NB4 (cell line): ENCODE measurements around the gene BST1.

Experiments used
- DNase-seq: peaks from one replicate; pipeline ENCODE4 v3.0.0; 2010; ENCODE audit warnings: low read depth
- H3K4me3 ChIP-seq: one replicate; pipeline ENCODE4 v1.5.1; 2011; ENCODE audit warnings: mild to moderate bottlenecking, low read depth, low read length, moderate library complexity
- MYC ChIP-seq: IDR thresholded peaks from 2 replicates; pipeline ENCODE4 v1.6.1; 2011; ENCODE audit warnings: low read depth, low read length
- POLR2A ChIP-seq: IDR thresholded peaks from 2 replicates; pipeline ENCODE4 v1.6.1; 2011; ENCODE audit warnings: mild to moderate bottlenecking; ENCODE audit not compliant: insufficient read length; ENCODE audit errors: extremely low read depth
- TF ChIP-seq, protein P1 (sequence below): IDR thresholded peaks from 2 replicates; pipeline ENCODE4 v1.6.1; 2011; ENCODE audit warnings: low read depth, low read length
- TF ChIP-seq, protein P2 (sequence below): IDR thresholded peaks from one replicate; pipeline ENCODE4 v1.5.1; 2012; ENCODE audit warnings: low read depth, low read length

BST1 gene

GRCh38 chr4:15681067-15681371 lies 21.8 kb upstream of the BST1 start:
- DNase-seq, result no peak
- peak overlapping the region; percentile 90 for H3K4me3 ChIP-seq
- TF ChIP-seq POLR2A (no peak), MYC (no peak)
- TF ChIP-seq, protein P1, sequence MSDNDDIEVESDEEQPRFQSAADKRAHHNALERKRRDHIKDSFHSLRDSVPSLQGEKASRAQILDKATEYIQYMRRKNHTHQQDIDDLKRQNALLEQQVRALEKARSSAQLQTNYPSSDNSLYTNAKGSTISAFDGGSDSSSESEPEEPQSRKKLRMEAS, result peak; percentile 18; the same call in 1 of the 2 replicates
- TF ChIP-seq, protein P2, sequence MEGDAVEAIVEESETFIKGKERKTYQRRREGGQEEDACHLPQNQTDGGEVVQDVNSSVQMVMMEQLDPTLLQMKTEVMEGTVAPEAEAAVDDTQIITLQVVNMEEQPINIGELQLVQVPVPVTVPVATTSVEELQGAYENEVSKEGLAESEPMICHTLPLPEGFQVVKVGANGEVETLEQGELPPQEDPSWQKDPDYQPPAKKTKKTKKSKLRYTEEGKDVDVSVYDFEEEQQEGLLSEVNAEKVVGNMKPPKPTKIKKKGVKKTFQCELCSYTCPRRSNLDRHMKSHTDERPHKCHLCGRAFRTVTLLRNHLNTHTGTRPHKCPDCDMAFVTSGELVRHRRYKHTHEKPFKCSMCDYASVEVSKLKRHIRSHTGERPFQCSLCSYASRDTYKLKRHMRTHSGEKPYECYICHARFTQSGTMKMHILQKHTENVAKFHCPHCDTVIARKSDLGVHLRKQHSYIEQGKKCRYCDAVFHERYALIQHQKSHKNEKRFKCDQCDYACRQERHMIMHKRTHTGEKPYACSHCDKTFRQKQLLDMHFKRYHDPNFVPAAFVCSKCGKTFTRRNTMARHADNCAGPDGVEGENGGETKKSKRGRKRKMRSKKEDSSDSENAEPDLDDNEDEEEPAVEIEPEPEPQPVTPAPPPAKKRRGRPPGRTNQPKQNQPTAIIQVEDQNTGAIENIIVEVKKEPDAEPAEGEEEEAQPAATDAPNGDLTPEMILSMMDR, result no peak

GRCh38 chr4:15681372-15682241 lies 21.3 kb upstream of the BST1 start, which contains the start of gene FAM200B:
Gene FAM200B (plus strand): TSS chr4:15681827. CDS start chr4:15686978, 5,151 bp downstream.
- peak within 1 kb of the TSS; percentile 90 for H3K4me3 ChIP-seq
- peak; percentile 100 for DNase-seq
- TF ChIP-seq POLR2A (peak; percentile 75), MYC (0 out of 2 replicates have a peak, but pooled peaks have one; percentile 25)
- TF ChIP-seq, protein P2, result no peak
- TF ChIP-seq, protein P1, result no peak; the same call in 1 of the 2 replicates

GRCh38 chr4:15682242-15683142 lies 20.4 kb upstream of the BST1 start:
- TF ChIP-seq, protein P1, result no peak
- no peak for TF ChIP-seq POLR2A
- TF ChIP-seq, protein P2, result no peak
- peak; percentile 62 for DNase-seq
- peak overlapping the region; percentile 90 for H3K4me3 ChIP-seq

- TF ChIP-seq, protein P1, result no peak
- TF ChIP-seq MYC, result no peak
- TF ChIP-seq, protein P2, result no peak
- TF ChIP-seq POLR2A, result no peak
Observed at GRCh38 chr4:15683143-15683495, 19.7 kb upstream of the BST1 start.

DNA sequence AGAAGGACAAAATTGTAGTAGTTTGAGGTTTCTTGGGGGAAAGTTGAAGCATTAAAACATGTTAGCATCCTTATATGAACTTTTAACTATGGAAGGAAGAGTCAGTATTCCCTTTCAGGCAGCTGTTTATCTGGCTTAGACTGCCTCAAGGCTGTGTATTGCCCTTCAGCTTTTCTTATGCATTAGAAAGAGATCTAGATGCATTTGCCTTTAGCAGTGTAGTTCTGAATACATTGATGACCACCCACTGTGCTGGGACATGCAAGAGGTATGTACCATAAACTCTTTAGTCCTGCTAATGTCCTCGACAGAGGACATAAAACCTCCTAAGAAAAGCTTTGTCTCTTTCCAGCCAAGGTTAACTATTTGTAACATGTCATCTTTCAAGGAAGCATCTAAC lies 18.4 kb upstream of the BST1 start:
- no peak for DNase-seq
- H3K4me3 ChIP-seq, result no peak overlapping the region
- TF ChIP-seq, protein P1, result no peak
- no peak for TF ChIP-seq MYC
- TF ChIP-seq, protein P2, result no peak
- no peak for TF ChIP-seq POLR2A

More at GRCh38 chr4:15683143-15683495, 19.7 kb upstream of the BST1 start:
- peak; percentile 57 for DNase-seq
- peak overlapping the region; percentile 90 for H3K4me3 ChIP-seq
